WTC11 (cell line): ENCODE measurements around the gene CELF1. TPM values are rescaled to one million over a fixed set of nuclear protein-coding genes. Genes with fewer than 3 reads are reported as not detected.

Experiments used
- ATAC-seq: fragments of 200-7000 bp; cut with Tn5 transposase; 2 replicates; pipeline ENCODE4 v1.10.0; 2021; ENCODE audit warnings: mild to moderate bottlenecking, moderate library complexity
- CTCF ChIA-PET: fragments of 300-600 bp; sonication (Branson Sonifier 250); formaldehyde crosslinking; loops from one replicate; lab custom pipeline; 2021; ENCODE audit warnings: antibody characterized with exemption; lab: Charles Lee
- POLR2A ChIA-PET: fragments of 350-600 bp; sonication (Branson Sonifier 250); formaldehyde crosslinking; loops from one replicate; lab custom pipeline; 2021; ENCODE audit warnings: antibody characterized with exemption; lab: Charles Lee
- DNase-seq: peaks from one replicate; pipeline ENCODE4 v3.0.0; 2021; ENCODE audit warnings: low spot score
- H3K27ac Mint-ChIP-seq: 2 replicates; pipeline ENCODE4 v1.8.0; 2021; ENCODE audit warnings: mixed read lengths
- H3K27me3 Mint-ChIP-seq: 2 replicates; pipeline ENCODE4 v1.8.0; 2021; ENCODE audit warnings: low read depth, mild to moderate bottlenecking, moderate library complexity, mixed read lengths
- H3K36me3 Mint-ChIP-seq: 2 replicates; pipeline ENCODE4 v1.8.0; 2021; ENCODE audit warnings: mixed read lengths
- H3K4me1 Mint-ChIP-seq: 2 replicates; pipeline ENCODE4 v1.8.0; 2022; ENCODE audit warnings: mixed read lengths
- H3K4me3 Mint-ChIP-seq: 2 replicates; pipeline ENCODE4 v1.8.0; 2021; ENCODE audit warnings: mild to moderate bottlenecking, moderate library complexity, mixed read lengths
- H3K9me3 Mint-ChIP-seq: 2 replicates; pipeline ENCODE4 v1.8.0; 2021; ENCODE audit warnings: mixed read lengths
- ATF1 ChIP-seq: sonication (generic); formaldehyde crosslinking; IDR thresholded peaks from 2 replicates; pipeline ENCODE4 v1.8.1; 2023; ENCODE audit warnings: mild to moderate bottlenecking, moderate library complexity, missing genetic modification reagents
- ATF2 ChIP-seq: sonication (generic); formaldehyde crosslinking; IDR thresholded peaks from 2 replicates; pipeline ENCODE4 v1.8.1; 2022; ENCODE audit warnings: low read depth, missing genetic modification reagents, borderline replicate concordance
- CBFB ChIP-seq: sonication (generic); formaldehyde crosslinking; IDR thresholded peaks from 2 replicates; pipeline ENCODE4 v1.8.1; 2022; ENCODE audit warnings: mild to moderate bottlenecking, low read depth, missing genetic modification reagents
- FOXK1 ChIP-seq: sonication (generic); formaldehyde crosslinking; IDR thresholded peaks from 2 replicates; pipeline ENCODE4 v1.8.0; 2022; ENCODE audit warnings: mild to moderate bottlenecking, moderate library complexity, missing genetic modification reagents
- GABPB1 ChIP-seq: sonication (generic); formaldehyde crosslinking; IDR thresholded peaks from 2 replicates; pipeline ENCODE4 v1.8.1; 2023; ENCODE audit warnings: mild to moderate bottlenecking, missing genetic modification reagents
- GRHL2 ChIP-seq: fragments of 250-450 bp; sonication (Bioruptor Pico); IDR thresholded peaks from 2 replicates; pipeline ENCODE4 v1.8.0; 2022; ENCODE audit warnings: mild to moderate bottlenecking, moderate library complexity; ENCODE audit not compliant: insufficient replicate concordance, severe bottlenecking
- HMGXB4 ChIP-seq: sonication (generic); formaldehyde crosslinking; IDR thresholded peaks from 2 replicates; pipeline ENCODE4 v1.8.1; 2023; ENCODE audit warnings: mild to moderate bottlenecking, moderate library complexity, missing genetic modification reagents
- JUN ChIP-seq: sonication (generic); formaldehyde crosslinking; IDR thresholded peaks from 2 replicates; pipeline ENCODE4 v1.8.0; 2023; ENCODE audit warnings: mild to moderate bottlenecking, missing genetic modification reagents
- NR1H2 ChIP-seq: sonication (generic); formaldehyde crosslinking; IDR thresholded peaks from 2 replicates; pipeline ENCODE4 v1.9.0; 2021; ENCODE audit warnings: mild to moderate bottlenecking, moderate library complexity, missing genetic modification reagents
- NR2C2 ChIP-seq: sonication (generic); formaldehyde crosslinking; IDR thresholded peaks from 2 replicates; pipeline ENCODE4 v1.8.0; 2022; ENCODE audit warnings: mild to moderate bottlenecking, missing genetic modification reagents
- OVOL2 ChIP-seq: fragments of 250-450 bp; sonication (Bioruptor Pico); IDR thresholded peaks from 2 replicates; pipeline ENCODE4 v1.9.0; 2021; ENCODE audit warnings: mild to moderate bottlenecking, borderline replicate concordance
- SMAD3 ChIP-seq: sonication (generic); formaldehyde crosslinking; IDR thresholded peaks from 2 replicates; pipeline ENCODE4 v1.8.0; 2022; ENCODE audit warnings: missing genetic modification reagents, mild to moderate bottlenecking, borderline replicate concordance
- SOX15 ChIP-seq: fragments of 250-450 bp; sonication (Bioruptor Pico); IDR thresholded peaks from 2 replicates; pipeline ENCODE4 v1.9.0; 2021; ENCODE audit warnings: mild to moderate bottlenecking
- USF1 ChIP-seq: sonication (generic); formaldehyde crosslinking; IDR thresholded peaks from 2 replicates; pipeline ENCODE4 v1.8.0; 2022; ENCODE audit warnings: mild to moderate bottlenecking, missing genetic modification reagents
- ZBTB21 ChIP-seq: sonication (generic); formaldehyde crosslinking; IDR thresholded peaks from 2 replicates; pipeline ENCODE4 v1.8.1; 2023; ENCODE audit warnings: mild to moderate bottlenecking, missing genetic modification reagents, borderline replicate concordance
- ZNF121 ChIP-seq: sonication (generic); formaldehyde crosslinking; IDR thresholded peaks from 2 replicates; pipeline ENCODE4 v1.8.0; 2023; ENCODE audit warnings: missing genetic modification reagents
- ZNF138 ChIP-seq: sonication (generic); formaldehyde crosslinking; conservative IDR thresholded peaks from 2 replicates; pipeline ENCODE4 v1.8.1; 2022; ENCODE audit warnings: mild to moderate bottlenecking, moderate library complexity, missing genetic modification reagents
- total RNA-seq: library from RNA; stranded (reverse); gene quantifications from 3 replicates; pipeline ENCODE4 v1.2.3, GENCODE V29; 2021
- TF ChIP-seq, protein P1 (sequence below): fragments of 250-450 bp; sonication (Bioruptor Pico); conservative IDR thresholded peaks from 2 replicates; pipeline ENCODE4 v1.9.0; 2021; ENCODE audit warnings: mild to moderate bottlenecking
- TF ChIP-seq, protein P2 (sequence below): fragments of 250-450 bp; sonication (Bioruptor Pico); IDR thresholded peaks from 2 replicates; pipeline ENCODE4 v1.9.0; 2021; ENCODE audit warnings: moderate library complexity, mild to moderate bottlenecking, inconsistent platforms, borderline replicate concordance
- TF ChIP-seq, protein P3 (sequence below): sonication (generic); formaldehyde crosslinking; IDR thresholded peaks from 2 replicates; pipeline ENCODE4 v1.8.1; 2022; ENCODE audit warnings: mild to moderate bottlenecking, moderate library complexity, missing genetic modification reagents
- TF ChIP-seq, protein P4 (sequence below): sonication (generic); formaldehyde crosslinking; conservative IDR thresholded peaks from 2 replicates; pipeline ENCODE4 v1.8.1; 2023; ENCODE audit warnings: mild to moderate bottlenecking, low read depth, missing genetic modification reagents, moderate library complexity

Gene CELF1
- total RNA-seq, 1 experiment from 2014 or later = 177 TPM

DNA sequence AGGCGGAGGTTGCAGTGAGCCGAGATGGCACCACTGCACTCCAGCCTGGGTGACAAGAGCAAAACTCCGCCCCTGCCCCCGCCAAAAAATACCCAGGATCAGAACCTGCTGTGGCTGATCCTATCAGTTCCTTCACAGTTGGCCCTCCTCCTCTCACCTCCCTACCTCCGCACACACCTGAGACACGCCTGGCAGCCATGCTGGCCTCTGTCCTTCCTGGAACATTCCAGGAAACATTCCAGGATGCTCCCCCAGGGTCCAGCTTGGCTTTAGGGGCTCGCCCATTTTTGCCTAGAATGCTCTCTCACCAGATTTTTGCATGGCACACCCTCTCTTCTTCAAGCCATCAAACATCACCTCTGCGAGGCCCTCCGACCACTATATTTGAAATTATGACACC, 106.1 kb downstream of the CELF1 start:
- no peak for TF ChIP-seq ZNF121 (CRISPR knock-in tag)
- H3K27ac Mint-ChIP-seq = 0 out of 2 replicates have a peak overlapping the region, but pooled peaks have one; percentile 38
- CTCF ChIA-PET = no interaction called here
- POLR2A ChIA-PET = no interaction called here
- H3K4me3 Mint-ChIP-seq = no peak overlapping the region
- no peak for DNase-seq
- no peaks in the 10 kb centered on the region for H3K4me1 Mint-ChIP-seq
- H3K27me3 Mint-ChIP-seq = no peaks in the 10 kb centered on the region
- no peaks in the 10 kb centered on the region for H3K36me3 Mint-ChIP-seq
- no peaks in the 10 kb centered on the region for H3K9me3 Mint-ChIP-seq
- no peak for ATAC-seq

DNA sequence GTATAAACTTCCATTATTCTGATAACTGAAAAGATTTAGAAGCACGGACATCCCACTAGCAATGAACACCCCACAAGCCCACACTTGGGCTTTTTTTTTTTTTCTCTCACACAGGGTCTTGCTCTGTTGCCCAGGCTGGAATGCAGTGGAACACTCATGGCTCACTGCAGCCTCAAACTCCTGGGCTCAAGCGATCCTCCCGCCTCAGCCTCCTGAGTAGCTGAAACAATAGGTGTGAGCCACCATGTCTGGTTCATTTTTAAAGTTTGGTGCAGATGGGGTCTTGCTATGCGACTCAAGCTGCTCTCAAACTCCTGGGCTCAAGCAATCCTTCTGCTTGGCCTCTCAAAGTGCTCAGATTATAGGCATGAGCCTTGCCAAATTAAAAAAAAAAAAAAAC, 107.1 kb downstream of the CELF1 start:
- no peak for TF ChIP-seq NR1H2 (CRISPR knock-in tag)
- peak; percentile 60 for TF ChIP-seq ZNF121 (CRISPR knock-in tag)
- TF ChIP-seq, all 79 proteins: peak for 1
- H3K4me1 Mint-ChIP-seq = no peaks in the 10 kb centered on the region
- no peak overlapping the region for H3K27ac Mint-ChIP-seq
- no peaks in the 10 kb centered on the region for H3K9me3 Mint-ChIP-seq
- DNase-seq (no peak), ATAC-seq (no peak)
- ChIA-PET CTCF (no interaction called here), POLR2A (no interaction called here)
- no peaks in the 10 kb centered on the region for H3K27me3 Mint-ChIP-seq
- no peak overlapping the region for H3K4me3 Mint-ChIP-seq
- no peaks in the 10 kb centered on the region for H3K36me3 Mint-ChIP-seq

DNA sequence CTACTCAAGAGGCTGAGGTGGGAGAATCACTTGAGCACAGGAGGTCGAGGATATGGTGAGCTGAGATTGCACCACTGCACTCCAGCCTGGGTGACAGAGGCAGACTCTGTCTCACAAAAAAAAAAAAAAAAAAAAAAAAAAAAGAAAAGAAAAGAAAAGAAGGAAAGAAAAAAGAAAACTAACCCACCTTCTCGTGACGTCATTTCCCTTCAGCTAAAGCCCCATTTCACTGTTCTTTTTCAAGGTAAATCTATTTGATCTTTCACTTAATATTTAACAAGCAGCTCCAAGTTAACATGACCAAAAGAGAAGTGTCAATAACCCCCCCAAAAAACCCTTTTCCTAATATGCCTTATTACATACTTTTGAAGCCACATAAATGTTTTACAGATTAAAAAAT, 109.1 kb downstream of the CELF1 start:
- DNase-seq (no peak), ATAC-seq (no peak)
- CTCF ChIA-PET = interaction anchor here (0.6 to 2.3 kb wide), 3 partner anchors 10 to 32 kb away, joined by 5 to 30 read pairs (median 8); no protein-coding TSS in a partner anchor
- POLR2A ChIA-PET = interaction anchor here (0.5 kb wide), 1 partner anchor 14 kb away, joined by 5 read pairs; no protein-coding TSS in a partner anchor
- Mint-ChIP-seq H3K9me3 (no peaks in the 10 kb centered on the region), H3K4me1 (no peaks in the 10 kb centered on the region), H3K27me3 (no peaks in the 10 kb centered on the region), H3K27ac (no peak overlapping the region), H3K4me3 (no peak overlapping the region), H3K36me3 (no peaks in the 10 kb centered on the region)
- no peak for TF ChIP-seq GABPB1
- TF ChIP-seq ATF2 = no peak
- TF ChIP-seq HMGXB4 (CRISPR knock-in tag) = no peak
- TF ChIP-seq JUN (CRISPR knock-in tag) = no peak
- TF ChIP-seq ZBTB21 (CRISPR knock-in tag) = no peak
- no peak for TF ChIP-seq FOXK1
- no peak for TF ChIP-seq NR2C2 (CRISPR knock-in tag)
- TF ChIP-seq, protein P1, sequence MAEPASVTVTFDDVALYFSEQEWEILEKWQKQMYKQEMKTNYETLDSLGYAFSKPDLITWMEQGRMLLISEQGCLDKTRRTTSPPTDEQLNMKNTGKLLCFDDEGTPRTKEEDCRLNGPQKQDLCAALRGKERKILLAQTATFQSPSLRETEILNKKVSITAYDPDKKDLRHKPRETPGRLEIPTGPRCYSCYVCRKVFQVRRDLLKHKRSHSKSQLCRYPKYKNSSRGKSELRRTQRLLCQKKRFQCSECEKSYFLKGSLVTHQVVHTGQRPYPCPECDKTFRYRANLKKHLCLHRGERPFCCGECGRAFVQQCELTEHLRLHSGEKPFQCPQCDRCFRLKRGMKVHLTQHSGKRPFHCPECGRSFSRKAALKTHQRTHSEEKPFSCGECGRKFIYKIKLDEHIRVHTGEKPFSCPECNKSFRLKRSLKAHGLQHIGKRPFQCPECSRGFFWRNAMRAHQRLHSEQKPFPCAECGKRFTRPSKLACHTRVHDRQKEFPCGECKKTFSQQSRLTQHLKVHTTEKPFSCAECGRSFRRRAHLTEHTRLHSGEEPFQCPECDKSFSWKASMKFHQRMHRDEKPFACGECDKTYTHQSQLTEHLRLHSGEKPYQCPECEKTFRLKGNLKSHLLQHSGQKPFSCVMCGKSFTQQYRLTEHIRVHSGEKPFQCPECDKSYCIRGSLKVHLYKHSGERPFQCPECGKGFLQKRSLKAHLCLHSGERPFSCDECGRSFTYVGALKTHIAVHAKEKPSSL (CRISPR knock-in tag) = no peak
- TF ChIP-seq, protein P2, sequence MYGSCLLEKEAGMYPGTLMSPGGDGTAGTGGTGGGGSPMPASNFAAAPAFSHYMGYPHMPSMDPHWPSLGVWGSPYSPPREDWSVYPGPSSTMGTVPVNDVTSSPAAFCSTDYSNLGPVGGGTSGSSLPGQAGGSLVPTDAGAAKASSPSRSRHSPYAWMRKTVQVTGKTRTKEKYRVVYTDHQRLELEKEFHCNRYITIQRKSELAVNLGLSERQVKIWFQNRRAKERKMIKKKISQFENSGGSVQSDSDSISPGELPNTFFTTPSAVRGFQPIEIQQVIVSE = no peak
- TF ChIP-seq, protein P3, sequence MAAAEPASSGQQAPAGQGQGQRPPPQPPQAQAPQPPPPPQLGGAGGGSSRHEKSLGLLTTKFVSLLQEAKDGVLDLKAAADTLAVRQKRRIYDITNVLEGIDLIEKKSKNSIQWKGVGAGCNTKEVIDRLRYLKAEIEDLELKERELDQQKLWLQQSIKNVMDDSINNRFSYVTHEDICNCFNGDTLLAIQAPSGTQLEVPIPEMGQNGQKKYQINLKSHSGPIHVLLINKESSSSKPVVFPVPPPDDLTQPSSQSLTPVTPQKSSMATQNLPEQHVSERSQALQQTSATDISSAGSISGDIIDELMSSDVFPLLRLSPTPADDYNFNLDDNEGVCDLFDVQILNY (CRISPR knock-in tag) = no peak
- no peak for TF ChIP-seq ZNF121 (CRISPR knock-in tag)
- no peak for TF ChIP-seq OVOL2 (CRISPR knock-in tag)
- no peak for TF ChIP-seq SOX15 (CRISPR knock-in tag)
- TF ChIP-seq SMAD3 (CRISPR knock-in tag) = no peak
- no peak for TF ChIP-seq GRHL2 (CRISPR knock-in tag)
- TF ChIP-seq CBFB = no peak
- no peak for TF ChIP-seq ZNF138 (CRISPR knock-in tag)
- no peak for TF ChIP-seq USF1
- TF ChIP-seq ATF1 (CRISPR knock-in tag) = no peak
- TF ChIP-seq, protein P4, sequence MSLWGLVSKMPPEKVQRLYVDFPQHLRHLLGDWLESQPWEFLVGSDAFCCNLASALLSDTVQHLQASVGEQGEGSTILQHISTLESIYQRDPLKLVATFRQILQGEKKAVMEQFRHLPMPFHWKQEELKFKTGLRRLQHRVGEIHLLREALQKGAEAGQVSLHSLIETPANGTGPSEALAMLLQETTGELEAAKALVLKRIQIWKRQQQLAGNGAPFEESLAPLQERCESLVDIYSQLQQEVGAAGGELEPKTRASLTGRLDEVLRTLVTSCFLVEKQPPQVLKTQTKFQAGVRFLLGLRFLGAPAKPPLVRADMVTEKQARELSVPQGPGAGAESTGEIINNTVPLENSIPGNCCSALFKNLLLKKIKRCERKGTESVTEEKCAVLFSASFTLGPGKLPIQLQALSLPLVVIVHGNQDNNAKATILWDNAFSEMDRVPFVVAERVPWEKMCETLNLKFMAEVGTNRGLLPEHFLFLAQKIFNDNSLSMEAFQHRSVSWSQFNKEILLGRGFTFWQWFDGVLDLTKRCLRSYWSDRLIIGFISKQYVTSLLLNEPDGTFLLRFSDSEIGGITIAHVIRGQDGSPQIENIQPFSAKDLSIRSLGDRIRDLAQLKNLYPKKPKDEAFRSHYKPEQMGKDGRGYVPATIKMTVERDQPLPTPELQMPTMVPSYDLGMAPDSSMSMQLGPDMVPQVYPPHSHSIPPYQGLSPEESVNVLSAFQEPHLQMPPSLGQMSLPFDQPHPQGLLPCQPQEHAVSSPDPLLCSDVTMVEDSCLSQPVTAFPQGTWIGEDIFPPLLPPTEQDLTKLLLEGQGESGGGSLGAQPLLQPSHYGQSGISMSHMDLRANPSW (CRISPR knock-in tag) = no peak
